ENCODE data around the gene XIRP2. TPM values are rescaled to one million over a fixed set of nuclear protein-coding genes. Genes with fewer than 3 reads are reported as not detected.

XIRP2 gene
- total RNA-seq, 1 donor from 2014 or later, result 0.29 TPM

DNA sequence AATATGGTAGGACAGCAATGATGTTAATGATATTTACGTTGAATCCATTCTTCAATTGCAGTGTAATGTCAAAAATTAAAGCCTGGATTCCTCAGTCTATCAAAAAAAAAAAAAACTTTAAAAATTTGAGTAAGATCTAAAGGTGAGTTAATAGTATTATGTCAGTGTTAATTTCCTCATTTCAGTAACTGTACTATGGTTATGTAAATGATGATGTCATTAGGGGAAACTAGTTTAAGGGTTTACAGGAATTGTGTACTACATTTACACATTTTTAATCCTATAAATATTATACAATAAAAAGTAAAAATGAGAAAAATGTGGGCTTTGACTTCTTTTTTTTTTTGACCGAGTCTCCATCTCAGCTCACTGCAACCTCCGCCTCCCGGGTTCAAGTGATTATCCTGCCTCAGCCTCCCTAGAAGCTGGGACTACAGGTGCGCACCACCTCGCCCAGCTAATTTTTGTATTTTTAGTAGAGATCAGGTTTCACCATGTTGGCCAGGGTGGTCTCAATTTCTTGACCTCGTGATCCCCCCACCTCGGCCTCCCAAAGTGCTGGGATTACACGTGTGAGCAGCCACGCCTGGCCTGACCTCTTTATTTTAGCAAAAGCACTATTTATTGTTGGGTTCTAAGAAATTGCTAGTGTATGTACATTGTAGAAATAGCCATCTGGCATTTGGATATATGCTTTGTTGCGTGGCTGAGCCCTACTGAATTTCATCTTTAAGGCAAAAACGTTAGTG lies 106.5 kb downstream of the XIRP2 start:
- TF ChIP-seq, protein P1, sequence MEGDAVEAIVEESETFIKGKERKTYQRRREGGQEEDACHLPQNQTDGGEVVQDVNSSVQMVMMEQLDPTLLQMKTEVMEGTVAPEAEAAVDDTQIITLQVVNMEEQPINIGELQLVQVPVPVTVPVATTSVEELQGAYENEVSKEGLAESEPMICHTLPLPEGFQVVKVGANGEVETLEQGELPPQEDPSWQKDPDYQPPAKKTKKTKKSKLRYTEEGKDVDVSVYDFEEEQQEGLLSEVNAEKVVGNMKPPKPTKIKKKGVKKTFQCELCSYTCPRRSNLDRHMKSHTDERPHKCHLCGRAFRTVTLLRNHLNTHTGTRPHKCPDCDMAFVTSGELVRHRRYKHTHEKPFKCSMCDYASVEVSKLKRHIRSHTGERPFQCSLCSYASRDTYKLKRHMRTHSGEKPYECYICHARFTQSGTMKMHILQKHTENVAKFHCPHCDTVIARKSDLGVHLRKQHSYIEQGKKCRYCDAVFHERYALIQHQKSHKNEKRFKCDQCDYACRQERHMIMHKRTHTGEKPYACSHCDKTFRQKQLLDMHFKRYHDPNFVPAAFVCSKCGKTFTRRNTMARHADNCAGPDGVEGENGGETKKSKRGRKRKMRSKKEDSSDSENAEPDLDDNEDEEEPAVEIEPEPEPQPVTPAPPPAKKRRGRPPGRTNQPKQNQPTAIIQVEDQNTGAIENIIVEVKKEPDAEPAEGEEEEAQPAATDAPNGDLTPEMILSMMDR (IDR thresholded peaks at IDR 0.05; ENCODE audit: insufficient read depth, low read length, poor library complexity, severe bottlenecking), result no peak
- Histone ChIP-seq H3K4me3 (ENCODE audit: low read depth, low read length) (no peak overlapping the region), H3K36me3 (ENCODE audit: control insufficient read depth, insufficient read depth, low read length) (no peaks in the 10 kb centered on the region)

DNA sequence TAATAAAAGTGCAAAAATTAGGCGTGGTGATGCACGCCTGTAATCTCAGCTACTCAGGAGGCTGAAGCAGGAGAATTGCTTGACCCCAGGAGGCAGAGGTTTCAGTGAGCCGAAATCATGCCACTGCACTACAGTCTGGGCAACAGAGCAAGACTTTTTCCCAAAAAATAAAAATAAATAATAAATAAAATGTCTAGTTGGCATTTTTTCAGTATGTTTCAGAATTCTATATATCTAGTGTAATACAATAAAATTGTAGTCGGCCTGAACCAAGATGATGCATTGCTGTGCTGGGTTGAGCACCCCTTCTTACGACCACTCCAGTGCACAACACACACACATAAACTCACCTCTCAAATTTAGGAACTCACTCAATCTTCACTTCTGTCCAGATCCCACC lies 108.2 kb downstream of the XIRP2 start:
- Histone ChIP-seq H3K36me3 (ENCODE audit: control insufficient read depth, insufficient read depth, low read length) (no peaks in the 10 kb centered on the region), H3K27me3 (ENCODE audit: control insufficient read depth, insufficient read depth, low read length) (no peaks in the 10 kb centered on the region), H3K4me3 (ENCODE audit: low read depth, low read length) (no peak overlapping the region)
- TF ChIP-seq, protein P1 (IDR thresholded peaks at IDR 0.05; ENCODE audit: insufficient read depth, low read length, poor library complexity, severe bottlenecking), result no peak
- no peak for DNase-seq (ENCODE audit: low read depth)

More for the DNA sequence above, 106.5 kb downstream of the XIRP2 start:
- H3K27me3 ChIP-seq (ENCODE audit: control insufficient read depth, insufficient read depth, low read length), result no peaks in the 10 kb centered on the region
- no peak for DNase-seq (ENCODE audit: low read depth)

DNA sequence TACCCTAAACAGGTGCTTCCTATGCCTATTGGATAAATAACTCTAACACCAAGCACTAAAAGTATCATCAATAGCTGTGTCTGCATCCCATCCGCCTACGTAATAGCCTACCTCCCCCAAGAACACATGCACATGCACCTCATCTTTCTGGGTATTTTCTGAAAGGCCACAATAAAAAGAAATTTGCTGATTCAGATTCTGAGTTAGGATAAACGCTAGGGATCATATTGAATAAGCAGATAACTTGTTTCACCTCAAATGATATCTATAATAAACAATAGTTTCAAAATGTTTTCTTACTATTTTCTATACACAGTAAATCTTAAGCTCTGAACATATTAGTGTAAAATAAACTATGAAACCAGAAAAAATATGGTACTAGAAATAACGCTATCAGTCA lies 112.9 kb downstream of the XIRP2 start:
- Histone ChIP-seq H3K27me3 (ENCODE audit: control insufficient read depth, insufficient read depth, low read length) (no peaks in the 10 kb centered on the region), H3K36me3 (ENCODE audit: control insufficient read depth, insufficient read depth, low read length) (no peaks in the 10 kb centered on the region), H3K4me3 (ENCODE audit: low read depth, low read length) (no peak overlapping the region)
- TF ChIP-seq, protein P1 (IDR thresholded peaks at IDR 0.05; ENCODE audit: insufficient read depth, low read length, poor library complexity, severe bottlenecking), result no peak
- DNase-seq (ENCODE audit: low read depth), result no peak

DNA sequence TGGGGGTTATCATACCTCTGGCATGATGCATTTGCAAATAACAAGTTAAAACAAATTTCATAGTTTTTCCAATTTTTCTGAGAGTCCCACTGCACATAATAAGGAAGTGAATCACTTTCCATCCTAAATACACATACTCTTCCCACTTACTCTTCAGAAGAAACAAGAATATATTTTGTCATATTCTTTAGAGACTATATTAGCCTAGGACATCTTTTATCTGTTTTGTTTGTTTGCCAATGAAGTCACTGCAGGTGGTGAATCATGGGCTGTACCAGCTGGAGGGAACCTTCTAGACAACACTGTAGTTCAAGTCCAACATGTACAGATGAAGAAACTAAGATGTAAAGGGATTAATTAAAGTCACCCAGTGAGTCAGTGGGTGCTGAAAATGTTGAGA lies 116.8 kb downstream of the XIRP2 start:
- TF ChIP-seq, protein P1 (IDR thresholded peaks at IDR 0.05; ENCODE audit: insufficient read depth, low read length, poor library complexity, severe bottlenecking), result no peak
- Histone ChIP-seq H3K36me3 (ENCODE audit: control insufficient read depth, insufficient read depth, low read length) (no peaks in the 10 kb centered on the region), H3K4me3 (ENCODE audit: low read depth, low read length) (no peak overlapping the region), H3K27me3 (ENCODE audit: control insufficient read depth, insufficient read depth, low read length) (no peaks in the 10 kb centered on the region)
- DNase-seq (ENCODE audit: low read depth), result no peak

DNA sequence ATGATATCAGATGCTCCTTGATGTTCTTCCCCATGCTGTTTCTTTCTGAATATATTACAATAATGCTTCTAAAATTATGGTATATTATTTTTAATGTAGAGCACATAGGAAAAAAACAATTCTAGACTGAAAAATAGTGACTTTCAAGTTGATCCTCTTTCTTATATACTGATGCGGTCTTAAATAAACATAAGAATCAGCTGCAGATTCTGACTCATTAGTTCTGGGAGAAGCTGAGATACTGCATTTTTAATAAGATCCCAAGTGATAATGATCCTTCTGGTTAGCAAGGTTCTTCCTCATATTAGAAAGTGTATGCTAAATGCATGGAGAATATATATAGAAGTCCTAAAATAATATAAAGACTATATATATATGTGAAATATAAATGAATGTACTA lies 124.9 kb downstream of the XIRP2 start:
- H3K4me3 ChIP-seq (ENCODE audit: low read depth, low read length), result no peak overlapping the region
- DNase-seq (ENCODE audit: low read depth), result no peak
- no peaks in the 10 kb centered on the region for H3K36me3 ChIP-seq (ENCODE audit: control insufficient read depth, insufficient read depth, low read length)
- H3K27me3 ChIP-seq (ENCODE audit: control insufficient read depth, insufficient read depth, low read length), result no peaks in the 10 kb centered on the region
- TF ChIP-seq, protein P1 (IDR thresholded peaks at IDR 0.05; ENCODE audit: insufficient read depth, low read length, poor library complexity, severe bottlenecking), result no peak

DNA sequence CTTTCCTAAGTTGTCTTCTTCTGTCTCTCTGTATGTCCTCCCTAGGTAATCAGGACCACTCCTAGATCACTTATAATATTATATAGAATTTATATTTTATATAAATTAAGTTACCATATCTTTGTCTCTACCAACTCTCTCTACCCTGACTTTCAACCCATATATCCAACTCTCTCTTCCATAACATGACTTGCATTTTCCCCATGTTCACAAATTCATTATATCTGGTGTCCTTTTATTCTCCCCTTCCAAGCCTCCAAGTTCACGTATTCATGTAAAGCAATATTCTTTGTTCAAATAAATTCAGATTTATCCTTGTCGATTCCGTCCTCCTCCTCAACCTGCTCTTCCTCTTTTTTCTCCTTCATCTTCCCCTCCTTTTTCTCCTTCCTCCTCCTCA lies 127.5 kb downstream of the XIRP2 start:
- TF ChIP-seq, protein P1 (IDR thresholded peaks at IDR 0.05; ENCODE audit: insufficient read depth, low read length, poor library complexity, severe bottlenecking), result no peak
- DNase-seq (ENCODE audit: low read depth), result no peak
- no peak overlapping the region for H3K4me3 ChIP-seq (ENCODE audit: low read depth, low read length)
- H3K36me3 ChIP-seq (ENCODE audit: control insufficient read depth, insufficient read depth, low read length), result no peaks in the 10 kb centered on the region
- H3K27me3 ChIP-seq (ENCODE audit: control insufficient read depth, insufficient read depth, low read length), result no peaks in the 10 kb centered on the region
